Measurements from ENCODE around the gene NID1.

The NID1 gene

DNA sequence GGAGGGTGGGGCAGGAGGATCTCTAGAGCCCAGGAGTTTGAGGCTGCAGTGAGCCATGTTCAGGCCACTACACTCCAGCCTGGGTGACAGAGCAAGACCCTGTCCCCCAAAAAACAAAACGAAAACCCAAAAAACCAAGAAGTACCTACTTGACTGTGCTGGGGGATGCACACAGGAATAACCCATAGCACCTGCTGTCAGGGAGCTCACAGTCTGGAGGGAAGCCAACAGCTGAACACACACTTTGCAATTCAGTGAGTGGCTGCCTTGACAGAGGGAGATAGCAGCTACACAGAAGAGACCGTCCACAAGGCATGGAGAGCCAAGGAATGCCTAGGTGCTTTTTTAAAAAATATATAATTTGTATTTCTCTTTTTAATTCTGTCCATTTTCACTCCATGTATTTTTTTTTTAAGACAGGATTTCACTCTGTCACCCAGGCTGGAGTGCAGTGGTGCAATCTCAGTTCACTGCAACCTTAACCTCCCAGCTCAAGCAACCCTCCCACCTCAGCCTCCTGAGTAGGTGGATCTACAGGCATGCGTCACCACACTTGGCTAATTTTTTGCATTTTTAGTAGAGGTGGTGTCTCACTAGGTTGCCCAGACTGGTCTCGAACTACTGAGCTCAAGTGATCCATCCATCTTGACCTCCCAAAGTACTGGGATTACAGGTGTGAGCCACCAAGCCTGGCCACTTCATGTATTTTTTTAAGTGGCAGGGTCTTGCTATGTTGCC lies 68.7 kb downstream of the NID1 start:
- peaks cover 11% of the 10 kb centered on the region for H3K36me3 ChIP-seq (ENCODE audit: insufficient read depth, insufficient read length, low read length)
- TF ChIP-seq SUZ12 (IDR thresholded peaks at IDR 0.05; ENCODE audit: extremely low read depth, insufficient read depth, insufficient read length), result no peak
- no peak for TF ChIP-seq ZNF274 (IDR thresholded peaks at IDR 0.05; ENCODE audit: low read depth, low read length)
- H3K27me3 ChIP-seq (ENCODE audit: insufficient read depth, insufficient read length), result no peaks in the 10 kb centered on the region
- no peak overlapping the region for H3K4me3 ChIP-seq (ENCODE audit: insufficient read length, low read depth)
- no peaks in the 10 kb centered on the region for H3K9me3 ChIP-seq (ENCODE audit: insufficient read depth, low read length)
- H3K9ac ChIP-seq (ENCODE audit: insufficient read length, low read depth), result no peak overlapping the region
- peaks cover 2% of the 10 kb centered on the region for H3K4me1 ChIP-seq (ENCODE audit: insufficient read depth, insufficient read length)
- DNase-seq (ENCODE audit: low read depth, low spot score), result no peak

GRCh38 chr1:235995511-235995910 lies 69.4 kb downstream of the NID1 start:
- H3K9ac ChIP-seq (ENCODE audit: insufficient read length, low read depth), result no peak overlapping the region
- no peak for DNase-seq (ENCODE audit: low read depth, low spot score)

GRCh38 chr1:235993652-235994051 lies 71.2 kb downstream of the NID1 start:
- Histone ChIP-seq H3K27me3 (ENCODE audit: insufficient read depth, insufficient read length) (no peaks in the 10 kb centered on the region), H3K4me1 (ENCODE audit: insufficient read depth, insufficient read length) (peaks cover under 1% of the 10 kb centered on the region), H3K9me3 (ENCODE audit: insufficient read depth, low read length) (peaks cover 22% of the 10 kb centered on the region), H3K4me3 (ENCODE audit: insufficient read length, low read depth) (no peak overlapping the region), H3K9ac (ENCODE audit: insufficient read length, low read depth) (no peak overlapping the region), H3K36me3 (ENCODE audit: insufficient read depth, insufficient read length, low read length) (peaks cover 22% of the 10 kb centered on the region)
- TF ChIP-seq YY1 (IDR thresholded peaks at IDR 0.05; ENCODE audit: insufficient read depth, insufficient read length) (no peak), SUZ12 (IDR thresholded peaks at IDR 0.05; ENCODE audit: extremely low read depth, insufficient read depth, insufficient read length) (no peak), ZNF274 (IDR thresholded peaks at IDR 0.05; ENCODE audit: low read depth, low read length) (no peak)
- no peak for DNase-seq (ENCODE audit: low read depth, low spot score)

More at GRCh38 chr1:235995511-235995910, 69.4 kb downstream of the NID1 start:
- Histone ChIP-seq H3K4me3 (ENCODE audit: insufficient read length, low read depth) (no peak overlapping the region), H3K9me3 (ENCODE audit: insufficient read depth, low read length) (peaks cover 5% of the 10 kb centered on the region; the same call in 1 of the 2 replicates), H3K27me3 (ENCODE audit: insufficient read depth, insufficient read length) (no peaks in the 10 kb centered on the region), H3K36me3 (ENCODE audit: insufficient read depth, insufficient read length, low read length) (peaks cover 16% of the 10 kb centered on the region), H3K4me1 (ENCODE audit: insufficient read depth, insufficient read length) (peaks cover 2% of the 10 kb centered on the region)
- TF ChIP-seq ZNF274 (IDR thresholded peaks at IDR 0.05; ENCODE audit: low read depth, low read length), result no peak
- TF ChIP-seq YY1 (IDR thresholded peaks at IDR 0.05; ENCODE audit: insufficient read depth, insufficient read length), result no peak
- no peak for TF ChIP-seq SUZ12 (IDR thresholded peaks at IDR 0.05; ENCODE audit: extremely low read depth, insufficient read depth, insufficient read length)

GRCh38 chr1:235992868-235993267 lies 72.0 kb downstream of the NID1 start:
- Histone ChIP-seq H3K27me3 (ENCODE audit: insufficient read depth, insufficient read length) (no peaks in the 10 kb centered on the region), H3K36me3 (ENCODE audit: insufficient read depth, insufficient read length, low read length) (peaks cover 19% of the 10 kb centered on the region), H3K9ac (ENCODE audit: insufficient read length, low read depth) (no peak overlapping the region), H3K9me3 (ENCODE audit: insufficient read depth, low read length) (peaks cover 30% of the 10 kb centered on the region), H3K4me1 (ENCODE audit: insufficient read depth, insufficient read length) (no peaks in the 10 kb centered on the region), H3K4me3 (ENCODE audit: insufficient read length, low read depth) (no peak overlapping the region)
- DNase-seq (ENCODE audit: low read depth, low spot score), result no peak
- no peak for TF ChIP-seq SUZ12 (IDR thresholded peaks at IDR 0.05; ENCODE audit: extremely low read depth, insufficient read depth, insufficient read length)
- TF ChIP-seq ZNF274 (IDR thresholded peaks at IDR 0.05; ENCODE audit: low read depth, low read length), result no peak
- no peak for TF ChIP-seq YY1 (IDR thresholded peaks at IDR 0.05; ENCODE audit: insufficient read depth, insufficient read length)

- H3K27me3 ChIP-seq (ENCODE audit: insufficient read depth, insufficient read length), result no peaks in the 10 kb centered on the region
- H3K4me1 ChIP-seq (ENCODE audit: insufficient read depth, insufficient read length), result no peaks in the 10 kb centered on the region
- TF ChIP-seq YY1 (IDR thresholded peaks at IDR 0.05; ENCODE audit: insufficient read depth, insufficient read length) (no peak), SUZ12 (IDR thresholded peaks at IDR 0.05; ENCODE audit: extremely low read depth, insufficient read depth, insufficient read length) (no peak), ZNF274 (IDR thresholded peaks at IDR 0.05; ENCODE audit: low read depth, low read length) (no peak)
- peaks cover 20% of the 10 kb centered on the region for H3K36me3 ChIP-seq (ENCODE audit: insufficient read depth, insufficient read length, low read length)
- no peak for DNase-seq (ENCODE audit: low read depth, low spot score)
- H3K4me3 ChIP-seq (ENCODE audit: insufficient read length, low read depth), result no peak overlapping the region
- H3K9ac ChIP-seq (ENCODE audit: insufficient read length, low read depth), result no peak overlapping the region
- H3K9me3 ChIP-seq (ENCODE audit: insufficient read depth, low read length), result peaks cover 35% of the 10 kb centered on the region
Observed at GRCh38 chr1:235992346-235992745, 72.5 kb downstream of the NID1 start.

- peaks cover 36% of the 10 kb centered on the region for H3K9me3 ChIP-seq (ENCODE audit: insufficient read depth, low read length)
- no peak for DNase-seq (ENCODE audit: low read depth, low spot score)
- H3K9ac ChIP-seq (ENCODE audit: insufficient read length, low read depth), result no peak overlapping the region
- no peak overlapping the region for H3K4me3 ChIP-seq (ENCODE audit: insufficient read length, low read depth)
- peaks cover 20% of the 10 kb centered on the region for H3K36me3 ChIP-seq (ENCODE audit: insufficient read depth, insufficient read length, low read length)
- TF ChIP-seq YY1 (IDR thresholded peaks at IDR 0.05; ENCODE audit: insufficient read depth, insufficient read length), result no peak
- no peak for TF ChIP-seq ZNF274 (IDR thresholded peaks at IDR 0.05; ENCODE audit: low read depth, low read length)
- TF ChIP-seq SUZ12 (IDR thresholded peaks at IDR 0.05; ENCODE audit: extremely low read depth, insufficient read depth, insufficient read length), result no peak
- no peaks in the 10 kb centered on the region for H3K4me1 ChIP-seq (ENCODE audit: insufficient read depth, insufficient read length)
- H3K27me3 ChIP-seq (ENCODE audit: insufficient read depth, insufficient read length), result no peaks in the 10 kb centered on the region
Observed at GRCh38 chr1:235990330-235990795, 74.5 kb downstream of the NID1 start.

DNA sequence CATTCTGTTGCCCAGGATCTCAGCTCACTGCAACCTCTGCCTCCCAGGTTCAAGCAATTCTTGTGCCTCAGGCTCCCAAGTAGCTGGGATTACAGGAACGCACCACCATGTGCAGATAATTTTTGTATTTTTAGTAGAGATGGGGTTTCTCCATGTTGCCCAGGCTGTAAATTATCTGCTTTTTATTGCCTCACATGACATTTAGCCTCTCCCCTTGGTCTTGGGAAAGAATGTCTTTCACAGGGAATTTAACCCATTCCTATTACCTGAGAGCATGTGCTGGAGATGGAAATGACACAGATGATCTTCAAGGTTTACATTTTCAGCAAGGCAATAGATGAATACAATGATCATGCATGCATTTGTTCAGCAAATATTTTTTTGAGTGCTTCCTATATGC lies 75.8 kb downstream of the NID1 start:
- Histone ChIP-seq H3K9me3 (ENCODE audit: insufficient read depth, low read length) (peaks cover 36% of the 10 kb centered on the region), H3K4me1 (ENCODE audit: insufficient read depth, insufficient read length) (no peaks in the 10 kb centered on the region), H3K4me3 (ENCODE audit: insufficient read length, low read depth) (no peak overlapping the region), H3K27me3 (ENCODE audit: insufficient read depth, insufficient read length) (no peaks in the 10 kb centered on the region), H3K9ac (ENCODE audit: insufficient read length, low read depth) (no peak overlapping the region), H3K36me3 (ENCODE audit: insufficient read depth, insufficient read length, low read length) (peaks cover 20% of the 10 kb centered on the region)
- TF ChIP-seq YY1 (IDR thresholded peaks at IDR 0.05; ENCODE audit: insufficient read depth, insufficient read length) (no peak), SUZ12 (IDR thresholded peaks at IDR 0.05; ENCODE audit: extremely low read depth, insufficient read depth, insufficient read length) (no peak), ZNF274 (IDR thresholded peaks at IDR 0.05; ENCODE audit: low read depth, low read length) (no peak)
- DNase-seq (ENCODE audit: low read depth, low spot score), result no peak

Data from NT2/D1 (cell line).